ENCODE results near the gene CYBA. TPM values are rescaled to one million over a fixed set of nuclear protein-coding genes. Genes with fewer than 3 reads are reported as not detected.

CYBA gene
- total and polyA plus RNA-seq, 2 of the 13 experiments (the other 11 are each of a cell fraction or from before 2014, with no cell fraction given) = 196 to 250 TPM

DNA sequence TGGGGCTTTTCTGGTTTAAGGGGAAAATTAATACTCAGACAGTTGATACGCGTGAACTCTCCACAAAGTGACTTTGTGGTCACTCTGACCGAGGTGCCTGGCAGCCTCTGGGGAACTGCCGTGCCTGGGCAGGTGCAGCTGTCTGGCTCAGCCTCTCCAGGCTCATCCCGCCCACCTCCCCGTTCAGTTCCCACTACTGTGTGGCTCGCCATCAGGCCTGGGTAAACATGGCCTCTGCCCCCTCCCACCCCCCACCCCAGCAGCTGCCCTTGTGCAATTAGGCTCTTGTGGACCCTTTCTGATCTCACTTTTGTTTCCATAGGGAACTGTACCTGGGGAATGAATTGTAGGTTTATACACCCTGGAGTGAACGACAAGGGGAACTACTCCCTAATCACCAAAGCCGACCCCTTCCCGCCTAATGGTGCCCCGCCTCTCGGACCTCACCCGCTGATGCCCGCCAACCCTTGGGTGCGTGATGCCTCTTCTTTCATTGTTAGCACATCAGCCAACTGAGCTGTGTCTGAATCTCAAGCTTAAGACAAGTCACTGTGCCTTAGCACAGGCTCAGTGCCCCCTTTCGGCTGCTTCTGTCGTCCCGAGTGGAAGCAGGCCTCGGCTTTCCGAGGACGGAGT, 52.9 kb downstream of the CYBA start (continued):
- TF ChIP-seq SIN3B (IDR thresholded peaks at IDR 0.05; ENCODE audit: low read length) = no peak
- TF ChIP-seq, protein P1, sequence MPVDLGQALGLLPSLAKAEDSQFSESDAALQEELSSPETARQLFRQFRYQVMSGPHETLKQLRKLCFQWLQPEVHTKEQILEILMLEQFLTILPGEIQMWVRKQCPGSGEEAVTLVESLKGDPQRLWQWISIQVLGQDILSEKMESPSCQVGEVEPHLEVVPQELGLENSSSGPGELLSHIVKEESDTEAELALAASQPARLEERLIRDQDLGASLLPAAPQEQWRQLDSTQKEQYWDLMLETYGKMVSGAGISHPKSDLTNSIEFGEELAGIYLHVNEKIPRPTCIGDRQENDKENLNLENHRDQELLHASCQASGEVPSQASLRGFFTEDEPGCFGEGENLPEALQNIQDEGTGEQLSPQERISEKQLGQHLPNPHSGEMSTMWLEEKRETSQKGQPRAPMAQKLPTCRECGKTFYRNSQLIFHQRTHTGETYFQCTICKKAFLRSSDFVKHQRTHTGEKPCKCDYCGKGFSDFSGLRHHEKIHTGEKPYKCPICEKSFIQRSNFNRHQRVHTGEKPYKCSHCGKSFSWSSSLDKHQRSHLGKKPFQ (CRISPR knock-in tag; IDR thresholded peaks at IDR 0.05; ENCODE audit: insufficient replicate concordance) = peak; percentile 62
- TF ChIP-seq NFRKB (IDR thresholded peaks at IDR 0.05) = no peak
- no peak for TF ChIP-seq NFATC3 (CRISPR knock-in tag; IDR thresholded peaks at IDR 0.05)
- no peak for TF ChIP-seq HNRNPLL (IDR thresholded peaks at IDR 0.05; ENCODE audit: low read depth, low read length, poor library complexity, severe bottlenecking)
- peak; percentile 43; the same call in 1 of the 2 replicates for TF ChIP-seq ZNF274 (CRISPR knock-in tag; IDR thresholded peaks at IDR 0.05)
- TF ChIP-seq GABPB1 (CRISPR knock-in tag; IDR thresholded peaks at IDR 0.05) = no peak
- 0 out of 2 replicates have a peak, but pooled peaks have one; percentile 54 for TF ChIP-seq ZNF451 (CRISPR knock-in tag; IDR thresholded peaks at IDR 0.05)
- TF ChIP-seq ZFP1 (CRISPR knock-in tag; IDR thresholded peaks at IDR 0.05) = no peak
- TF ChIP-seq ZFY (CRISPR knock-in tag; IDR thresholded peaks at IDR 0.05) = peak; percentile 64
- TF ChIP-seq ZNF569 (CRISPR knock-in tag; IDR thresholded peaks at IDR 0.05; ENCODE audit: borderline replicate concordance) = no peak
- TF ChIP-seq SRF (IDR thresholded peaks at IDR 0.05; ENCODE audit: low read depth, low read length) = peak; percentile 23; the same call in 1 of the 2 replicates
- no peak for TF ChIP-seq ARNT (IDR thresholded peaks at IDR 0.05)
- peak; percentile 54; the same call in 1 of the 2 replicates for TF ChIP-seq MED1 (CRISPR knock-in tag; IDR thresholded peaks at IDR 0.05)
- TF ChIP-seq, protein P2, sequence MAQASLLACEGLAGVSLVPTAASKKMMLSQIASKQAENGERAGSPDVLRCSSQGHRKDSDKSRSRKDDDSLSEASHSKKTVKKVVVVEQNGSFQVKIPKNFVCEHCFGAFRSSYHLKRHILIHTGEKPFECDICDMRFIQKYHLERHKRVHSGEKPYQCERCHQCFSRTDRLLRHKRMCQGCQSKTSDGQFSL (CRISPR knock-in tag; IDR thresholded peaks at IDR 0.05) = peak; percentile 66; the same call in 1 of the 2 replicates
- TF ChIP-seq GTF3A (CRISPR knock-in tag; conservative IDR thresholded peaks at IDR 0.05) = no peak
- TF ChIP-seq STAT5B (CRISPR knock-in tag; IDR thresholded peaks at IDR 0.05) = no peak
- TF ChIP-seq ZNF556 (CRISPR knock-in tag; IDR thresholded peaks at IDR 0.05; ENCODE audit: borderline replicate concordance) = peak; percentile 77; the same call in 1 of the 2 replicates
- TF ChIP-seq, protein P3, sequence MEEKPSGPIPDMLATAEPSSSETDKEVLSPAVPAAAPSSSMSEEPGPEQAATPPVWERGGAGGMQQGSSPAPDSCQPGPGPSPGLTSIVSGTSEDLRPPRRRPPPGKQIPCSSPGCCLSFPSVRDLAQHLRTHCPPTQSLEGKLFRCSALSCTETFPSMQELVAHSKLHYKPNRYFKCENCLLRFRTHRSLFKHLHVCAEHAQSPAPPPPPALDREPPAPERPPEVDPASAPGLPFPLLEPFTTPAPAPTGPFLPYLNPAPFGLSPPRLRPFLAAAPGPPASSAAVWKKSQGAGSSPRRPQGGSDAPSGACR (CRISPR knock-in tag; IDR thresholded peaks at IDR 0.05) = no peak
- peak; percentile 85; the same call in 1 of the 2 replicates for TF ChIP-seq NR2F2 (IDR thresholded peaks at IDR 0.05; ENCODE audit: borderline replicate concordance, low read depth)
- no peak for TF ChIP-seq TSC22D2 (CRISPR knock-in tag; IDR thresholded peaks at IDR 0.05; ENCODE audit: borderline replicate concordance)
- TF ChIP-seq, protein P4, sequence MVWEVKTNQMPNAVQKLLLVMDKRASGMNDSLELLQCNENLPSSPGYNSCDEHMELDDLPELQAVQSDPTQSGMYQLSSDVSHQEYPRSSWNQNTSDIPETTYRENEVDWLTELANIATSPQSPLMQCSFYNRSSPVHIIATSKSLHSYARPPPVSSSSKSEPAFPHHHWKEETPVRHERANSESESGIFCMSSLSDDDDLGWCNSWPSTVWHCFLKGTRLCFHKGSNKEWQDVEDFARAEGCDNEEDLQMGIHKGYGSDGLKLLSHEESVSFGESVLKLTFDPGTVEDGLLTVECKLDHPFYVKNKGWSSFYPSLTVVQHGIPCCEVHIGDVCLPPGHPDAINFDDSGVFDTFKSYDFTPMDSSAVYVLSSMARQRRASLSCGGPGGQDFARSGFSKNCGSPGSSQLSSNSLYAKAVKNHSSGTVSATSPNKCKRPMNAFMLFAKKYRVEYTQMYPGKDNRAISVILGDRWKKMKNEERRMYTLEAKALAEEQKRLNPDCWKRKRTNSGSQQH (CRISPR knock-in tag; IDR thresholded peaks at IDR 0.05; ENCODE audit: low read depth) = no peak
- peak; percentile 75 for TF ChIP-seq YEATS4 (CRISPR knock-in tag; IDR thresholded peaks at IDR 0.05; ENCODE audit: borderline replicate concordance)
- TF ChIP-seq PITX1 (CRISPR knock-in tag; IDR thresholded peaks at IDR 0.05) = peak; percentile 80
- TF ChIP-seq THYN1 (CRISPR knock-in tag; IDR thresholded peaks at IDR 0.05; ENCODE audit: borderline replicate concordance, low read depth) = no peak
- TF ChIP-seq, protein P5, sequence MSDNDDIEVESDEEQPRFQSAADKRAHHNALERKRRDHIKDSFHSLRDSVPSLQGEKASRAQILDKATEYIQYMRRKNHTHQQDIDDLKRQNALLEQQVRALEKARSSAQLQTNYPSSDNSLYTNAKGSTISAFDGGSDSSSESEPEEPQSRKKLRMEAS (IDR thresholded peaks at IDR 0.05) = peak; percentile 54
- TF ChIP-seq FOXO1 (CRISPR knock-in tag; IDR thresholded peaks at IDR 0.05) = peak; percentile 85; the same call in 1 of the 2 replicates
- TF ChIP-seq ZNF44 (CRISPR knock-in tag; IDR thresholded peaks at IDR 0.05) = no peak
- peak; percentile 80; the same call in 1 of the 2 replicates for TF ChIP-seq ZBTB7B (CRISPR knock-in tag; IDR thresholded peaks at IDR 0.05)
